Omental fat pad (tissue), 4 donors: ENCODE measurements around the gene FBXL7. TPM values are rescaled to one million over a fixed set of nuclear protein-coding genes. Genes with fewer than 3 reads are reported as not detected.

ENCODE experiments used
- ATAC-seq: fragments of 150-250 bp; one replicate; pipeline ENCODE4 v1.9.1; 2016; ENCODE audit warnings: mild to moderate bottlenecking, moderate library complexity; ENCODE audit not compliant: low FRiP score
- DNase-seq: peaks from one replicate; pipeline ENCODE4 v3.0.0-alpha.2; 2019; ENCODE audit warnings: low spot score
- CTCF ChIP-seq, 3 donors: fragments of 450-650 bp; IDR thresholded peaks; one replicate each; pipeline ENCODE4 v1.5.1; 2016 to 2017; ENCODE audit warnings: antibody characterized with exemption in 3 of 3, mild to moderate bottlenecking in 3 of 3, moderate library complexity in 2 of 3
- total RNA-seq, 4 donors: library from RNA; depleted of rRNA; stranded (reverse); fragments of >200 nt; gene quantifications; one replicate each; pipeline ENCODE4 v1.1.0, GENCODE V29; 2016

FBXL7 gene
- total RNA-seq, 4 donors from 2014 or later, result 9.1 to 47.1 (median 17.1) TPM

- ATAC-seq, result no peak
- no peak for DNase-seq
- TF ChIP-seq CTCF (IDR thresholded peaks at IDR 0.05), result no peak
Measured at GRCh38 chr5:15880201-15880600, 380.2 kb downstream of the FBXL7 start.

- no peak for DNase-seq
- ATAC-seq, result no peak
- TF ChIP-seq CTCF (IDR thresholded peaks at IDR 0.05), result no peak
Measured at GRCh38 chr5:15885156-15885555, 385.2 kb downstream of the FBXL7 start.

GRCh38 chr5:15886156-15886555 lies 386.2 kb downstream of the FBXL7 start:
- no peak for TF ChIP-seq CTCF (IDR thresholded peaks at IDR 0.05)
- no peak for DNase-seq
- ATAC-seq, result no peak

GRCh38 chr5:15887093-15887492 lies 387.1 kb downstream of the FBXL7 start:
- DNase-seq (no peak), ATAC-seq (no peak)
- no peak for TF ChIP-seq CTCF (IDR thresholded peaks at IDR 0.05)

GRCh38 chr5:15889001-15889400 lies 389.0 kb downstream of the FBXL7 start:
- DNase-seq, result no peak
- ATAC-seq, result no peak
- TF ChIP-seq CTCF (IDR thresholded peaks at IDR 0.05), result no peak

- ATAC-seq, result no peak
- no peak for DNase-seq
- no peak for TF ChIP-seq CTCF (IDR thresholded peaks at IDR 0.05)
Measured at GRCh38 chr5:15893866-15894265, 393.9 kb downstream of the FBXL7 start.

- DNase-seq (no peak), ATAC-seq (no peak)
- no peak for TF ChIP-seq CTCF (IDR thresholded peaks at IDR 0.05)
Measured at GRCh38 chr5:15897656-15898055, 397.7 kb downstream of the FBXL7 start.
